Liver (tissue), 3 donors: ENCODE measurements around the gene OLFML2A.

Experiments used
- EGR1 ChIP-seq, 2 donors: IDR thresholded peaks; 2 replicates each; pipeline ENCODE4 v1.6.1; 2016 to 2018; ENCODE audit warnings: antibody characterized with exemption in 2 of 2, low read depth in 2 of 2
- FOXA1 ChIP-seq: IDR thresholded peaks from 2 replicates; pipeline ENCODE4 v1.6.1; 2016; ENCODE audit warnings: antibody characterized with exemption
- GABPA ChIP-seq, 2 donors: IDR thresholded peaks in 1 of 2; conservative IDR thresholded peaks in 1 of 2; 2 replicates each; pipeline ENCODE4 v1.6.1; 2016; ENCODE audit warnings: antibody characterized with exemption in 2 of 2, mild to moderate bottlenecking in 1 of 2, moderate library complexity in 1 of 2
- NR2F2 ChIP-seq: IDR thresholded peaks from 2 replicates; pipeline ENCODE4 v1.6.1; 2016; ENCODE audit warnings: antibody characterized with exemption
- SP1 ChIP-seq: IDR thresholded peaks from 2 replicates; pipeline ENCODE4 v1.6.1; 2018; ENCODE audit warnings: antibody characterized with exemption, mild to moderate bottlenecking
- TF ChIP-seq, protein P1 (sequence below): fragments of 150-350 bp; IDR thresholded peaks from 2 replicates; pipeline ENCODE4 v1.5.1; 2017; ENCODE audit warnings: improper control_type of control experiment, low read depth, low read length; ENCODE audit not compliant: missing input control
- TF ChIP-seq, protein P2 (sequence below): IDR thresholded peaks from 2 replicates; pipeline ENCODE4 v1.6.1; 2016; ENCODE audit warnings: antibody characterized with exemption
- TF ChIP-seq, protein P3 (sequence below): IDR thresholded peaks from 2 replicates; pipeline ENCODE4 v1.6.1; 2016; ENCODE audit warnings: antibody characterized with exemption, mild to moderate bottlenecking
- donor health status: healthy.
- donor health status: healthy.

DNA sequence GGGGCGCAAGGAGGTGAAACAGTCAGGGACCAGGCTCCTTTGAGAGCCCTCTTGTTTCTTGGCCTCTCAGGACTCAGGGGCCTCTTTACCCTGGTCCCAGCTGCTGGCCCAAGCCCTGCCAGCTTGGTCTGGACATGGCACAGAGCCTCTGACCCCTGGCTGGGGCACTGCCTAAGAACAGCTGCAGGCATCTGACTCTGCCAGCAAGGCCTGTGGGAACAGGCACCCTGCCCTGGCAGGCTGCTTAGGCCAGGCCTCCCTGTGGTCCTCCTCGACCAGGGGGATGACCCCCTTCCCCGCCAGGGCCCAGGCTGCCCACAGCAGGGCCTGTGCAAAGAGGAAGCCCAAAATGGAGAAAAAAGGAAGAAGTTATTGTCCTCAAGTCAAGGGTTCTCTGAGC, 25.5 kb downstream of the OLFML2A start:
- TF ChIP-seq NR2F2 (no peak), GABPA (IDR thresholded peaks at IDR 0.05 in 1 of 2, conservative IDR thresholded peaks at IDR 0.05 in 1 of 2) (no peak), EGR1 (IDR thresholded peaks at IDR 0.05; ENCODE audit: low read depth in 2 of 2) (no peak), SP1 (no peak), FOXA1 (no peak)
- TF ChIP-seq, protein P1, sequence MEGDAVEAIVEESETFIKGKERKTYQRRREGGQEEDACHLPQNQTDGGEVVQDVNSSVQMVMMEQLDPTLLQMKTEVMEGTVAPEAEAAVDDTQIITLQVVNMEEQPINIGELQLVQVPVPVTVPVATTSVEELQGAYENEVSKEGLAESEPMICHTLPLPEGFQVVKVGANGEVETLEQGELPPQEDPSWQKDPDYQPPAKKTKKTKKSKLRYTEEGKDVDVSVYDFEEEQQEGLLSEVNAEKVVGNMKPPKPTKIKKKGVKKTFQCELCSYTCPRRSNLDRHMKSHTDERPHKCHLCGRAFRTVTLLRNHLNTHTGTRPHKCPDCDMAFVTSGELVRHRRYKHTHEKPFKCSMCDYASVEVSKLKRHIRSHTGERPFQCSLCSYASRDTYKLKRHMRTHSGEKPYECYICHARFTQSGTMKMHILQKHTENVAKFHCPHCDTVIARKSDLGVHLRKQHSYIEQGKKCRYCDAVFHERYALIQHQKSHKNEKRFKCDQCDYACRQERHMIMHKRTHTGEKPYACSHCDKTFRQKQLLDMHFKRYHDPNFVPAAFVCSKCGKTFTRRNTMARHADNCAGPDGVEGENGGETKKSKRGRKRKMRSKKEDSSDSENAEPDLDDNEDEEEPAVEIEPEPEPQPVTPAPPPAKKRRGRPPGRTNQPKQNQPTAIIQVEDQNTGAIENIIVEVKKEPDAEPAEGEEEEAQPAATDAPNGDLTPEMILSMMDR: no peak
- TF ChIP-seq, protein P2, sequence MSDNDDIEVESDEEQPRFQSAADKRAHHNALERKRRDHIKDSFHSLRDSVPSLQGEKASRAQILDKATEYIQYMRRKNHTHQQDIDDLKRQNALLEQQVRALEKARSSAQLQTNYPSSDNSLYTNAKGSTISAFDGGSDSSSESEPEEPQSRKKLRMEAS: no peak
- TF ChIP-seq, protein P3, sequence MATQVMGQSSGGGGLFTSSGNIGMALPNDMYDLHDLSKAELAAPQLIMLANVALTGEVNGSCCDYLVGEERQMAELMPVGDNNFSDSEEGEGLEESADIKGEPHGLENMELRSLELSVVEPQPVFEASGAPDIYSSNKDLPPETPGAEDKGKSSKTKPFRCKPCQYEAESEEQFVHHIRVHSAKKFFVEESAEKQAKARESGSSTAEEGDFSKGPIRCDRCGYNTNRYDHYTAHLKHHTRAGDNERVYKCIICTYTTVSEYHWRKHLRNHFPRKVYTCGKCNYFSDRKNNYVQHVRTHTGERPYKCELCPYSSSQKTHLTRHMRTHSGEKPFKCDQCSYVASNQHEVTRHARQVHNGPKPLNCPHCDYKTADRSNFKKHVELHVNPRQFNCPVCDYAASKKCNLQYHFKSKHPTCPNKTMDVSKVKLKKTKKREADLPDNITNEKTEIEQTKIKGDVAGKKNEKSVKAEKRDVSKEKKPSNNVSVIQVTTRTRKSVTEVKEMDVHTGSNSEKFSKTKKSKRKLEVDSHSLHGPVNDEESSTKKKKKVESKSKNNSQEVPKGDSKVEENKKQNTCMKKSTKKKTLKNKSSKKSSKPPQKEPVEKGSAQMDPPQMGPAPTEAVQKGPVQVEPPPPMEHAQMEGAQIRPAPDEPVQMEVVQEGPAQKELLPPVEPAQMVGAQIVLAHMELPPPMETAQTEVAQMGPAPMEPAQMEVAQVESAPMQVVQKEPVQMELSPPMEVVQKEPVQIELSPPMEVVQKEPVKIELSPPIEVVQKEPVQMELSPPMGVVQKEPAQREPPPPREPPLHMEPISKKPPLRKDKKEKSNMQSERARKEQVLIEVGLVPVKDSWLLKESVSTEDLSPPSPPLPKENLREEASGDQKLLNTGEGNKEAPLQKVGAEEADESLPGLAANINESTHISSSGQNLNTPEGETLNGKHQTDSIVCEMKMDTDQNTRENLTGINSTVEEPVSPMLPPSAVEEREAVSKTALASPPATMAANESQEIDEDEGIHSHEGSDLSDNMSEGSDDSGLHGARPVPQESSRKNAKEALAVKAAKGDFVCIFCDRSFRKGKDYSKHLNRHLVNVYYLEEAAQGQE: no peak
